ENCODE measurements around the gene STK4. TPM values are rescaled to one million over a fixed set of nuclear protein-coding genes. Genes with fewer than 3 reads are reported as not detected.

STK4 gene
- total RNA-seq: 10 to 100 TPM; 33.6 to 63.7 TPM
- 10 to 100 TPM; 25.0 to 30.6 (median 26.6) TPM for polyA plus RNA-seq (ENCODE audit: insufficient read length in 6 of 6)
- long read RNA-seq, donor 1, full-length matches to known transcripts: 5 of 5 reads
- long read RNA-seq, donor 1, partial matches to known transcripts: 0 of 5 reads
- long read RNA-seq, donor 1, other reads (novel, unspliced or antisense): 0 of 5 reads
- long read RNA-seq, donor 2, full-length matches to known transcripts: 3 of 3 reads
- long read RNA-seq, donor 2, partial matches to known transcripts: 0 of 3 reads
- long read RNA-seq, donor 2, other reads (novel, unspliced or antisense): 0 of 3 reads
- long read RNA-seq, donor 3, full-length matches to known transcripts: 2 of 2 reads
- long read RNA-seq, donor 3, partial matches to known transcripts: 0 of 2 reads
- long read RNA-seq, donor 3, other reads (novel, unspliced or antisense): 0 of 2 reads
- long read RNA-seq, donor 4, partial matches to known transcripts: 6 of 7 reads
- long read RNA-seq, donor 4, other reads (novel, unspliced or antisense): 0 of 7 reads
- long read RNA-seq, donor 5, full-length matches to known transcripts: 2 of 2 reads
- long read RNA-seq, donor 5, partial matches to known transcripts: 0 of 2 reads
- long read RNA-seq, donor 5, other reads (novel, unspliced or antisense): 0 of 2 reads
- long read RNA-seq, donor 6, partial matches to known transcripts: 0 of 1 reads
- long read RNA-seq, donor 6, other reads (novel, unspliced or antisense): 0 of 1 reads
- long read RNA-seq, donor 7: 0 reads
- long read RNA-seq, donor 8, full-length matches to known transcripts: 3 of 3 reads
- long read RNA-seq, donor 8, partial matches to known transcripts: 0 of 3 reads
- long read RNA-seq, donor 8, other reads (novel, unspliced or antisense): 0 of 3 reads
- long read RNA-seq, donor 9: 0 reads
- long read RNA-seq, donor 10, partial matches to known transcripts: 13 of 16 reads
- long read RNA-seq, donor 10, other reads (novel, unspliced or antisense): 2 of 16 reads
- long read RNA-seq, donor 11: 0 reads
- long read RNA-seq, donor 12, full-length matches to known transcripts: 1 of 1 reads
- long read RNA-seq, donor 12, partial matches to known transcripts: 0 of 1 reads
- long read RNA-seq, donor 12, other reads (novel, unspliced or antisense): 0 of 1 reads

GRCh38 chr20:44966030-44966961, at the start of gene STK4:
Gene STK4 (plus strand): TSS chr20:44966512. CDS start chr20:44966569, 57 bp downstream.
- Histone ChIP-seq H3K9me3 (no peaks in the 10 kb centered on the region), H3K4me1 (peaks cover 16 to 49% of the 10 kb centered on the region in 2 donors), H3K27ac (peak within 1 kb of the TSS; percentile 82 to 93), H3K4me3 (peak within 1 kb of the TSS; percentile 81 to 98), H3K27me3 (no peaks in the 10 kb centered on the region), H3K36me3 (no peaks in the 10 kb centered on the region)
- intact Hi-C loops (cut with DNase I): no loop called here
- ATAC-seq (peak; percentile 98), DNase-seq (peak; percentile 88 to 98 (median 96))
- TF ChIP-seq, protein P1, sequence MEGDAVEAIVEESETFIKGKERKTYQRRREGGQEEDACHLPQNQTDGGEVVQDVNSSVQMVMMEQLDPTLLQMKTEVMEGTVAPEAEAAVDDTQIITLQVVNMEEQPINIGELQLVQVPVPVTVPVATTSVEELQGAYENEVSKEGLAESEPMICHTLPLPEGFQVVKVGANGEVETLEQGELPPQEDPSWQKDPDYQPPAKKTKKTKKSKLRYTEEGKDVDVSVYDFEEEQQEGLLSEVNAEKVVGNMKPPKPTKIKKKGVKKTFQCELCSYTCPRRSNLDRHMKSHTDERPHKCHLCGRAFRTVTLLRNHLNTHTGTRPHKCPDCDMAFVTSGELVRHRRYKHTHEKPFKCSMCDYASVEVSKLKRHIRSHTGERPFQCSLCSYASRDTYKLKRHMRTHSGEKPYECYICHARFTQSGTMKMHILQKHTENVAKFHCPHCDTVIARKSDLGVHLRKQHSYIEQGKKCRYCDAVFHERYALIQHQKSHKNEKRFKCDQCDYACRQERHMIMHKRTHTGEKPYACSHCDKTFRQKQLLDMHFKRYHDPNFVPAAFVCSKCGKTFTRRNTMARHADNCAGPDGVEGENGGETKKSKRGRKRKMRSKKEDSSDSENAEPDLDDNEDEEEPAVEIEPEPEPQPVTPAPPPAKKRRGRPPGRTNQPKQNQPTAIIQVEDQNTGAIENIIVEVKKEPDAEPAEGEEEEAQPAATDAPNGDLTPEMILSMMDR (IDR thresholded peaks at IDR 0.05): peak; percentile 51 to 64

- H3K27me3 ChIP-seq: no peaks in the 10 kb centered on the region
- H3K4me3 ChIP-seq: no peak overlapping the region
- no peaks in the 10 kb centered on the region for H3K9me3 ChIP-seq
- ATAC-seq (no peak), DNase-seq (no peak)
- no peak overlapping the region for H3K27ac ChIP-seq
- peaks cover 0 to 44% of the 10 kb centered on the region in 2 donors for H3K36me3 ChIP-seq
- TF ChIP-seq, protein P1 (IDR thresholded peaks at IDR 0.05): no peak
- intact Hi-C loops (cut with DNase I): no loop called here
- H3K4me1 ChIP-seq: peaks cover 0 to under 1% of the 10 kb centered on the region in 2 donors
Measured at GRCh38 chr20:44916586-44916985, 49.7 kb upstream of the STK4 start.

DNA sequence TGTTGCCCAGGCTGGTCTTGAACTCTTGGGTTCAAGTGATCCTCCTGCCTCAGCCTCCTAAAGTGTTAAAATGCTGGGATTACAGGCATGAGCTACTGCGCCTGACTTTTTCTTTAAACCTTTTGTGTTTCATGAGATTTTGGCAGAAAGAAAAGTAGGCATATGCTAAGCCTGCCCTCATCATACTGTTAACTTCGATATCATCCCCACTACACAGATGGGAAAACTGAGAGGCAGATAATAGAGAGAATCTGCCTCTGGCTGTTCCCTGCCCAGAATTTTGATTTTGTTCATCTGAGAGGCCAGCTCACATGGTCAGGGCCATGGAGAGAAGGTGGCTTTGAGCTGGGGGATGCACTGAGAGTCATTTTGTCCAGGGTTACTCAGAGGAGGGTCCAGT, 48.9 kb upstream of the STK4 start:
- no peak overlapping the region for H3K4me3 ChIP-seq
- no peaks in the 10 kb centered on the region for H3K27me3 ChIP-seq
- intact Hi-C loops (cut with DNase I): no loop called here
- no peak overlapping the region for H3K27ac ChIP-seq
- H3K9me3 ChIP-seq: no peaks in the 10 kb centered on the region
- TF ChIP-seq, protein P1 (IDR thresholded peaks at IDR 0.05): no peak
- ATAC-seq (no peak), DNase-seq (no peak)
- peaks cover 0 to 53% of the 10 kb centered on the region in 2 donors for H3K36me3 ChIP-seq
- H3K4me1 ChIP-seq: no peaks in the 10 kb centered on the region

- Histone ChIP-seq H3K4me3 (no peak overlapping the region), H3K27ac (no peak overlapping the region), H3K27me3 (no peaks in the 10 kb centered on the region), H3K36me3 (peaks cover 0 to 57% of the 10 kb centered on the region in 2 donors), H3K4me1 (no peaks in the 10 kb centered on the region), H3K9me3 (no peaks in the 10 kb centered on the region)
- DNase-seq (no peak), ATAC-seq (no peak)
- intact Hi-C loops (cut with DNase I): no loop called here
- TF ChIP-seq, protein P1 (IDR thresholded peaks at IDR 0.05): no peak
Measured at GRCh38 chr20:44918342-44918741, 48.0 kb upstream of the STK4 start.

Data from left lung (tissue), 14 donors.